ENCODE results near the gene CLEC1A.
"Not testable (repeated sequence)": the region's sequence is repeated elsewhere in the genome, so short reads cannot be mapped to it uniquely, and the experiment has no call there.

The CLEC1A gene

GRCh38 chr12:10058387-10058786, 40.4 kb downstream of the CLEC1A start:
- H4K20me1 ChIP-seq = no peaks in the 10 kb centered on the region
- H3K4me3 ChIP-seq = no peak overlapping the region
- no peak overlapping the region for H3K9ac ChIP-seq
- H3K4me2 ChIP-seq = no peak overlapping the region
- TF ChIP-seq Cebpa-rat (IDR thresholded peaks at IDR 0.05) = no peak
- H3K36me3 ChIP-seq = no peaks in the 10 kb centered on the region
- H3K27me3 ChIP-seq = no peaks in the 10 kb centered on the region
- H3K9me3 ChIP-seq = no peaks in the 10 kb centered on the region
- no peaks in the 10 kb centered on the region for H3K4me1 ChIP-seq
- H3K27ac ChIP-seq = no peak overlapping the region

DNA sequence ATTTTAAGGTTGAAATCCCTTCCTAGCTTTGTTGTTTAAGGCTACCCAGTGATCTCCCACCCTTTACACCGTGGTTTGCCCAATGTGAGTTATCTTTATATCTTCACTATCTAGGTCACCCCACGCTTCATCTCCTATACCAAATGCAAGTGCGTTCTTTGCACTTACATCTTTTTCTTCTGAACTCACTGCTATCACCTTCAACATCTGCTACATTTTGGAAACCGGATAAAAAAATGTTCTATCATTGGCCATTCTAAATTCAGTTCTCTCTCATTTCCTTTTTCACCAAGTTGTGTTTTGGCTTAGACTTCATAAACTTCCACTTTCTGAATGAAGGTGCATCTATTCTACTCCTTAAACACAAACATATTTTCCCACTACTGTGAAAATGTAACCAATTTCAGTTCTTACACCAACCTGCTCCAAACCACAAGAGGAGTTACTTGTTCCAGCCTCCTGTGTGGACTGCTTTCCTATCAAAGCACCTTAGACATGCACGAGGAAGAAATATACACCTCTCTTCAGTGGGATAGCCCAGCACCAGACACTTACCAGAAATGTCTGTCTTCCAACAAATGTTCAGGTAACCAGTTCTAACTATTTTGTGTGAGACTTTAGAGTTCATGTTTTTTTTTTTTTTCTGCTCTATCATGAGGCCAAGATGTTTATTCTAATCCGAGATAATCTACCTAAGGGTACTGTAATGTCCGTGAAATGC, 46.4 kb downstream of the CLEC1A start:
- H3K36me3 ChIP-seq = no peaks in the 10 kb centered on the region
- H3K4me1 ChIP-seq = peaks cover 6% of the 10 kb centered on the region
- no peak for TF ChIP-seq Cebpa-rat (IDR thresholded peaks at IDR 0.05)
- no peak overlapping the region for H3K4me3 ChIP-seq
- H4K20me1 ChIP-seq = no peaks in the 10 kb centered on the region
- H3K9ac ChIP-seq = no peak overlapping the region
- no peaks in the 10 kb centered on the region for H3K27me3 ChIP-seq
- peaks cover 5% of the 10 kb centered on the region; the same call in 1 of the 2 replicates for H3K9me3 ChIP-seq
- no peak overlapping the region for H3K4me2 ChIP-seq
- no peak overlapping the region for H3K27ac ChIP-seq

DNA sequence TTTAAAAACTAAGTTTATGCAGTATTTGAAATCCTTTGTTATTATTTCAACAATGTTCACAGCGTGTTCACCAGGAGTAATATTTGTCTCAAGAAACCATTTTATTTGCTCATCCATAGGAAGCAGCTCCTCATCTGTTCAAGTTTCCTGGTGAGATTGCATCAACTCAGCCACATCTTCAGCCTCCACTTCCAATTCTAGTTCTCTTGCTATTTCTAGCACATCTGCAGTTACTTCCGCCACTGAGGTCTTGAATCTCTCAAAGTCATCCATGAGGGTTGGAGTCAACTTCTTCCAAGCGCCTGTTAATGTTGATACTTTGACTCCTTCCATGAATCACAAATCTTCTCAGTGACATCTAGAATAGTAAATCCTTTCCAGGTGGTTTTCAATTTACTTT, 50.3 kb downstream of the CLEC1A start:
- H3K9ac ChIP-seq = no peak overlapping the region
- TF ChIP-seq Cebpa-rat (IDR thresholded peaks at IDR 0.05) = no peak
- no peaks in the 10 kb centered on the region for H4K20me1 ChIP-seq
- H3K36me3 ChIP-seq = no peaks in the 10 kb centered on the region
- no peak overlapping the region for H3K4me3 ChIP-seq
- no peaks in the 10 kb centered on the region for H3K27me3 ChIP-seq
- no peak overlapping the region for H3K4me2 ChIP-seq
- no peak overlapping the region for H3K27ac ChIP-seq
- peaks cover 5% of the 10 kb centered on the region; the same call in 1 of the 2 replicates for H3K9me3 ChIP-seq
- peaks cover 6% of the 10 kb centered on the region for H3K4me1 ChIP-seq

DNA sequence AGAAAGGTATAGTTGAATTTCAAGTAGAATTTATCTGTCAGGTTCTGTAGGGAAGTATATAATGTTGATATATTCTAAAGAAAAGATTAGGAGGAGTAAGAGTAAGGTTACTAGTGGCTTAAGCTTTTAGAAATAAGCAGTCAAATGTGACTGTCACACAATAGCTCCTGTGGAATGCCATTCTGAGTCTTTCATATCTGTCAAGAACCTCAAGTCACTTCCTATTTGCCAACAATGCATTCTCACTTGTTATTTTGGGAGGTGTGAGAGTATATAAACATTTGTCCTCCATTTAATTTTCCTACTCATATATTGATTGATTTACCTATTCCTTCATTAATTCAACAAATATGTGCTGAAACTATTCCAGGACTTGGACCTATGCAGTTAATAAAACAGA, 56.6 kb downstream of the CLEC1A start:
- no peak overlapping the region for H3K9ac ChIP-seq
- no peak for TF ChIP-seq Cebpa-rat (IDR thresholded peaks at IDR 0.05)

DNA sequence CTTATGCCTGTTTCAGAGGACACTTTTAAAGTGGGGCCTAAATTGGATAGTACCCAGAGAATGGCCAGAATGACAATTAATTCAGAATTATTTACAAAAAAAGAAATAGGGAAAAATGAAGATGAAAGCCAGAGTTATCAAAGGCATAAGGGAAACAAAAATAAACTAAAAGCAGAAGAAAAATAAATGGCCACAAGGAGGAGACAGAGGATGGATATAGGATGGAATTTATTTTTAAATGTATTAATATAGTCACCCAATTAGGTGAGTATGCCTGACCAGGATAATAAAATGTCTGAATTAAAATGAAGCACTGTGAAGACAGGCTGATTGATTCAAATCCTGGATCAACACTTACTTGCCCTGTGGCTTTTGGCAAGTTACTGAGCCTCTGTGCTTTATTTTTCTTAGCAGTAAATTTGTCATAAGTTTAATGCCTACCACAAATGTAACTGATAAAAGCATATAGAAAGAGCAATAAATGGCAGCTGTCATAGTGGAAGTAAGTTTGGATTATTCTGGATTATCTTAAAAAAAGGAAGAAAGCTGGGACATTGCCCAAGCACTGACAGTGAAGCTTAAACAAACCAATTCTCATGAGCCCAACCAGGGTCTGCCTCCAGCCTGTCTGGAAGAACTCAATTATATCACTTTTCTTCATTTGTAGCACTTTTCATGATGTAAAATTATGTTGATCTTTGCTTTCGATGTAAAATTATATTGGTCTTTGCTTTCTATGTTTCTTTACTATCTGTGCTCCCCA, 64.8 kb downstream of the CLEC1A start:
- no peak for TF ChIP-seq Cebpa-rat (IDR thresholded peaks at IDR 0.05)
- no peak overlapping the region for H3K4me3 ChIP-seq
- H3K4me2 ChIP-seq = no peak overlapping the region

More for the DNA sequence above, 56.6 kb downstream of the CLEC1A start:
- Histone ChIP-seq H3K4me3 (no peak overlapping the region), H3K36me3 (no peaks in the 10 kb centered on the region), H4K20me1 (no peaks in the 10 kb centered on the region), H3K27ac (no peak overlapping the region), H3K9me3 (no peaks in the 10 kb centered on the region), H3K27me3 (no peaks in the 10 kb centered on the region), H3K4me1 (no peaks in the 10 kb centered on the region), H3K4me2 (no peak overlapping the region)

GRCh38 chr12:10031771-10032175, 67.0 kb downstream of the CLEC1A start:
- no peaks in the 10 kb centered on the region for H4K20me1 ChIP-seq
- no peak overlapping the region for H3K9ac ChIP-seq
- H3K27me3 ChIP-seq = no peaks in the 10 kb centered on the region
- no peaks in the 10 kb centered on the region for H3K36me3 ChIP-seq
- no peak overlapping the region for H3K27ac ChIP-seq
- H3K4me3 ChIP-seq = no peak overlapping the region
- no peaks in the 10 kb centered on the region for H3K4me1 ChIP-seq
- no peak for TF ChIP-seq Cebpa-rat (IDR thresholded peaks at IDR 0.05)
- no peak overlapping the region for H3K4me2 ChIP-seq
- peaks cover 4% of the 10 kb centered on the region; the same call in 1 of the 2 replicates for H3K9me3 ChIP-seq

More for the DNA sequence above, 64.8 kb downstream of the CLEC1A start:
- Histone ChIP-seq H3K9ac (no peak overlapping the region), H3K9me3 (peaks cover 4% of the 10 kb centered on the region; the same call in 1 of the 2 replicates), H3K4me1 (no peaks in the 10 kb centered on the region), H3K36me3 (no peaks in the 10 kb centered on the region), H3K27ac (no peak overlapping the region), H3K27me3 (no peaks in the 10 kb centered on the region), H4K20me1 (no peaks in the 10 kb centered on the region)

- TF ChIP-seq Cebpa-rat (IDR thresholded peaks at IDR 0.05) = no peak
- Histone ChIP-seq H3K4me3 (no peak overlapping the region), H3K36me3 (no peaks in the 10 kb centered on the region), H3K4me2 (no peak overlapping the region), H3K27ac (no peak overlapping the region), H4K20me1 (no peaks in the 10 kb centered on the region), H3K4me1 (no peaks in the 10 kb centered on the region), H3K27me3 (no peaks in the 10 kb centered on the region), H3K9ac (no peak overlapping the region), H3K9me3 (peaks cover 4% of the 10 kb centered on the region; the same call in 1 of the 2 replicates)
Observed at GRCh38 chr12:10031321-10031720, 67.5 kb downstream of the CLEC1A start.

DNA sequence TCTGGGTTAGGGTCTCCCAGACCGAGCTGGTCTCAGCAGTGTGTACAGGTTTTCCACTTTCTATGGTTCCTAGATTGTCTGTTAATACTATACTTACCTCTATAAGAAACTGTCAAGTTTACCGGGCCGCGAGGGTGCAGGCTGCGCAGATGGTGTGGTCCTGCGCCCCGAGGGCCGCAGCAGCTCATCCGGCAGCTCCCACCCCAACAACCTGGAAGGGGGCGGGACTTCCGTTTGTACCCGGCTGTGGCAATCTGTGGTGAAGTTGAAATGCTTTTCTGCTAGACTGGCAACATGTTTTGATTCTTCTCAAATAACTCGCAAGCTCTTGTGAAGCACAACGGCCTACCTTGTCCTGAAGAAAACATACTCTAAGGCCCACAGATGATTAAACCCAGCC, 68.3 kb downstream of the CLEC1A start, which contains the start of gene CLEC9A:
Gene CLEC9A, plus strand, starts transcription at position 237 of the 400 bp plus-strand sequence. CDS start 22,006 bp downstream, outside the sequence.
- H3K4me2 ChIP-seq = no peak within 1 kb of the TSS
- H3K4me3 ChIP-seq = no peak within 1 kb of the TSS
- H3K27ac ChIP-seq = no peak within 1 kb of the TSS
- no peaks in the 10 kb centered on the region for H4K20me1 ChIP-seq
- H3K9me3 ChIP-seq = peaks cover 4% of the 10 kb centered on the region; the same call in 1 of the 2 replicates
- no peak for TF ChIP-seq Cebpa-rat (IDR thresholded peaks at IDR 0.05)
- H3K27me3 ChIP-seq = no peaks in the 10 kb centered on the region
- no peaks in the 10 kb centered on the region for H3K4me1 ChIP-seq
- no peak within 1 kb of the TSS for H3K9ac ChIP-seq
- no peaks in the 10 kb centered on the region for H3K36me3 ChIP-seq

GRCh38 chr12:10027721-10028120, 71.1 kb downstream of the CLEC1A start:
- H3K4me2 ChIP-seq = no peak overlapping the region
- H3K27ac ChIP-seq = no peak overlapping the region
- H3K9me3 ChIP-seq = peaks cover 4% of the 10 kb centered on the region; the same call in 1 of the 2 replicates

DNA sequence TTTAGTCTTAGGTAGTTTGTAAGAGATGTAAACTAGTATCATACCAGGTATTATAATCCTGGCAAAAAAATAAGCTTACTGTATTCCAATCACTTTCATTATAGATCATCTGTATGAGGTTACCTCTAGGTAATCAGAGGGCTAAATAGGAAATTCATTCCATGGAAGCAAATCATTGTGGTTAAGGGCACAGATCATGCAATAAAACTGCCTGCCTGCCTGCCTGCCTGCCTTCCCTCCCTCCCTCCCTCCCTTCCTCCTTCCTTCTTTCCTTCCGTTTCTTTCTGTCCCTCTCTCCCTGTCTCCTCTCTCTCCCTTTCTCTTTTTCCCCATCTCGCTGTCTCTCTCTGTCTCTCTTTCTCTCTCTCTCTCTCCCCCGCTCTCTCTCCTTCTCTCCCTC, 71.5 kb downstream of the CLEC1A start:
- Histone ChIP-seq H3K36me3 (no peaks in the 10 kb centered on the region), H3K4me1 (no peaks in the 10 kb centered on the region), H4K20me1 (no peaks in the 10 kb centered on the region), H3K27ac (no peak overlapping the region), H3K4me3 (no peak overlapping the region), H3K9ac (no peak overlapping the region), H3K9me3 (peaks cover 4% of the 10 kb centered on the region; the same call in 1 of the 2 replicates), H3K4me2 (no peak overlapping the region), H3K27me3 (no peaks in the 10 kb centered on the region)
- no peak for TF ChIP-seq Cebpa-rat (IDR thresholded peaks at IDR 0.05)

More at GRCh38 chr12:10027721-10028120, 71.1 kb downstream of the CLEC1A start:
- no peaks in the 10 kb centered on the region for H3K4me1 ChIP-seq
- no peaks in the 10 kb centered on the region for H4K20me1 ChIP-seq
- no peak overlapping the region for H3K4me3 ChIP-seq
- no peak overlapping the region for H3K9ac ChIP-seq
- H3K36me3 ChIP-seq = no peaks in the 10 kb centered on the region
- no peak for TF ChIP-seq Cebpa-rat (IDR thresholded peaks at IDR 0.05)
- H3K27me3 ChIP-seq = no peaks in the 10 kb centered on the region

- H3K4me2 ChIP-seq, H4K20me1 ChIP-seq, H3K9ac ChIP-seq, H3K4me3 ChIP-seq, H3K4me1 ChIP-seq, H3K9me3 ChIP-seq, H3K27ac ChIP-seq, H3K36me3 ChIP-seq, H3K27me3 ChIP-seq: not testable (repeated sequence)
Observed at GRCh38 chr12:10026666-10027065, 72.1 kb downstream of the CLEC1A start.
